ENCODE results near the gene ST8SIA4.
"Not testable (repeated sequence)": the region's sequence is repeated elsewhere in the genome, so short reads cannot be mapped to it uniquely, and the experiment has no call there.

ST8SIA4 gene

DNA sequence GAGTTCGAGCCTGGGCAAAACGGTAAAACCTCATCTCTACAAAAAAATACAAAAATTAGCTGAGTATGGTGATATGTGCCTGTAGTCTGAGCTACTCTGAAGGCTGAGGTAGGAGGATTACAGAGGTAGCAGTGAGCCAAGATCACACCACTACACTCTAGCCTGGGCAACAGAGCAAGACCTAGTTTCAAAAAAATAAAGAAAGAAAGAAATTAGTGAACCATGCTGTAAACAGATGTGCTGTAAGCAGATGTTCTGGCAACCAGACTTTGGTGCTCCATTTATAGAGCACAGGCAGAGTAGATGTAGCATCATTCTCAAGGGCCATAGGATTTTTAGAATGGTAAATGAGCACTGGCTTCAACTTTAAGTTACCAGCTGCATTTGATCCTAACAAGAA is 115.4 kb downstream of the ST8SIA4 start:
- DNase-seq (ENCODE audit: low spot score): no peak

DNA sequence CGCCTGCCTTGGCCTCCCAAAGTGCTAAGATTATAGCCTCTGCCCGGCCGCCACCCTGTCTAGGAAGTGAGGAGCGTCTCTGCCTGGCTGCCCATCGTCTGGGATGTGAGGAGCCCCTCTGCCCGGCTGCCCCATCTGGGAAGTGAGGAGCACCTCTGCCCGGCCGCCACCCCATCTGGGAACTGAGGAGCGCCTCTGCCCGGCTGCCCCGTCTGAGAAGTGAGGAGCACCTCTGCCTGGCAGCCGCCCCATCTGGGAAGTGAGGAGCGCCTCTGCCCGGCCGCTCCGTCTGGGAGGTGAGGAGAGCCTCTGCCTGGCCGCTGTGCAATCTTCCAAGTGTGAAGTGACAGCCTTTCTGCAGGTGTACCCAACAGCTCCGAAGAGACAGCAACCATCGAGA is 117.5 kb downstream of the ST8SIA4 start:
- not testable (repeated sequence) for DNase-seq (ENCODE audit: low spot score)

DNA sequence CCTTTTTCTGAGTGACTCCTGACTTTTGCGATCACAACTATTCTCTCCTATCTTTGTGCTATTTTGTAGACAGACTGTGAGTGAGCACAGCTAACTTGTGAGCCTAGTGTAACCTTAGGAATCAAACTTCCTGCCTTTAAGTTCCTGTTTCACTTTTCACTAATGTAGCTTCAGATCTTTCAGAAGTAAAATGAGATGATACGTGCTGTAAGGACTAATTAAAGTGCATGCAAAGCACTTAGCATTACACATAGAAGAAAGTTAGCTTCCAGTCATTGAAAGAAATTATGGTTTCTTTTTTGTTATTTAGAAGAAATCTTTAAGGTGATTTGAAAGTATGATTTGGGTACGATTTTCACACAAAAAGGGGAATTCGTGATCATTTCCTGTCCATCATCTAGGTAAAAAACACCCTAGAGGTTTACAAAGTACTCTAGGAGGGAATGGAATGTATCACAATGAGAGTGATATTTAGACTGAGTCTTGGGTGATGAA is 122.7 kb downstream of the ST8SIA4 start:
- no peak for DNase-seq (ENCODE audit: low spot score)

DNA sequence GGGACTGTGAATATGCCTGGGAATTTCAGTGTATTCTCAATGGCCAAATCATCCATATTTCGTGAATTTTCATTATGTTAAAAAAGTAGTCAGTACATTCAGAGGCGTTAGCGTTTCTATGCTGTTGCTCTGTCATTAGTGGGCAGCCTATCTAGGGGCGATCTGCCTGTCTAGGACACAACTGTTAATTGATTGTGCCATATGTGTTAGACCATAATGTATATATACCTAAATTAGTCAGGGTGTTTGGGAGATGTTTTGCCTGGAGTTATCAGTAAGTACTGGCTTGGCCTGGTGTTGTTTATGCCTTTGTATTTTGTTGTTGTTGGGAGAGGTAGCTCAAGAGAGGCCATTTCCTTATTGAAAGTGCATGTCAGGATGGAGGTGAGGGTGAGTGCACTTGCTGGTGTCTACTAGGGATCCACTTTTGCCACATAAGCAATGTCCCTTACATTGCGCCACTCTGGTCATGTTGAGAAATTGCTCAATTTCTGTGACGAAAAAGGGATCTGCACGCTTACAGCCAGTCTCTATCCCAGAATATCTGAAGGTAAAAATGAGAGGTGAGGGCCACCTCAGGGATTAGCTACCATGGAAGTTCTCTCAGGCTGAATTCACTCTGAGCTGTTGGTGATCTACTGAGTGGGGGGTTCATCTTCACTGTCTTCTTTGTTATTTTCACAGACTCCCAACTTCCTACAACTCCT is 123.3 kb downstream of the ST8SIA4 start:
- DNase-seq (ENCODE audit: low spot score): no peak

DNA sequence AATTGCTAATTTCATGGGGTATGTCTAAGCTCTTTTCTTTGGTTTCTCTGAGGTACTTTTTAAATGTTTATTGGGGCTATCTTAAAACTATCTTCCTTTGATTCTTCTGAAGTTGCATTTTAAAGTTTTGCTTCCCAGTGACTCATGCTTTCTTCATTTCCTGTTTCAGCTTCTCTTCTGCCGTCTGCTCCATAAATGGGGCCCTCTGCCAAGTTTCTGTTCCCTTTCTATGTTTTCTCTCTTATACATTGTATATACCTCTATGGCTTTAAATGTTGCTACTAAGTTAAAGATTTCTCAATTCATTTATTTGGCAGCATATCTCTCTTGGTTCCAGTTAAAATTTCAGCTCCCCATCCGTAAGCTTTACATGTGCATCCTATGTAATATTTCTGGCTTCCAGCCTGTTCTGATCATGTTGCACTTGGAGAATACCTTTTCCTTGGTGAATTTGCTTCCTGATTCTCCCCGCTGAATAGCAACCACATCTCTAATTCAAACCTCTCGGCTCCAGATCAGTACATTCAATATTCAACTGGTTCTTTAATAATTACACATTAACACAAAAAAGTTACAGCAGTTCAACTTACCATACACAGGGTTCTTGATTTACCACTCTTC is 125.3 kb downstream of the ST8SIA4 start:
- DNase-seq (ENCODE audit: low spot score): no peak

DNA sequence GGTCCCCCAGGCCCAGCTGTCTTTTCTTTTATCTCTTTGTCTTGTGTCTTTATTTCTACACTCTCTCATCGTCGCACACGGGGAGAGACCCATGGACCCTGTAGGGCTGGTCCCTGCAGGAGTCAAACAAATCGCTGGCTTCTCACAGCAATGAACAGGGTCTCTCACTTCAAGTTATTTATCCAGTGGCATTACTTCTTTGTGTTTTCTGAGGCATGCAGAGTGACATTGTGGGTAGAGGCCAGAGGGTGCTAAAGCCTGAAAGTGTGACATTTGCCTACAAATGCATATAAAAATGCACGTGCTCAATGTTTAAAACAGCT is 127.6 kb downstream of the ST8SIA4 start:
- DNase-seq (ENCODE audit: low spot score): no peak

DNA sequence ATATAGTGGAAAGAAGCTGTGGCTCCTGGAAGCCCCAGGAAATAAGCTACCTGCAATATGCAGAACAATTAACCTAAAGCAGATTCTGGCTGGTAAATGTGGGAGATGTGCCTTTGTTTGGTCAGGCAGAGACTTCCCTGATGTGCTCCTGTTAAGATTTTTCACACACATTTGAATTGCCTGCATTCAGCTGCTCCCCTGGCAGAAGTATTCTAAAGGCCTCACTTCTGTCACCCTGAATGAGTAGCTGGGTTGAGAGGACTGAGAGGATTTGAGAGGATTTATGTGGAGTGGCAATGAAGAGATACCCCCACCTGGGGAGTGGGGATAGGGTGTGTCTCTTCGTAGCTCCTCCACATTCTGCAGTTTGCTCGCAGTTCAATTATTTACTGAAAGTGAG is 130.5 kb downstream of the ST8SIA4 start:
- DNase-seq (ENCODE audit: low spot score): no peak

DNA sequence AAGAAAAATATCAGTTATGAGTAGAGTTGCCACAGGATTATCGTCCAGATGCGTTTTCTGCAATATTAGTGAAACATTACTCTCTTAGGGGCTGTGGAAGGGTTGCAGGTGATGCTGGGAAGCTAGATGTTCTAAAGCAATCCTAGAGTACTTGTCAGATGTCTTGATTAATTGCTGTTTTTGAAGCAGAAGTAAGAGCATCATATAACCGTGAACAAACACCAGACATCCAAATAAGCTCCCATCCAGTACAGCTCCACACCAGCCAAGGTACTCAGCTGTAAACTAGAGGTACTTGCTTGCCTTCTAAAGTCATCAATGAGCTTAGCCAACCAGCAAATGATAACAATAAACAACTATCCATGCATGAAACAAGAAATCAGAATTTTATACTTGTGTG is 131.1 kb downstream of the ST8SIA4 start:
- no peak for DNase-seq (ENCODE audit: low spot score)

DNA sequence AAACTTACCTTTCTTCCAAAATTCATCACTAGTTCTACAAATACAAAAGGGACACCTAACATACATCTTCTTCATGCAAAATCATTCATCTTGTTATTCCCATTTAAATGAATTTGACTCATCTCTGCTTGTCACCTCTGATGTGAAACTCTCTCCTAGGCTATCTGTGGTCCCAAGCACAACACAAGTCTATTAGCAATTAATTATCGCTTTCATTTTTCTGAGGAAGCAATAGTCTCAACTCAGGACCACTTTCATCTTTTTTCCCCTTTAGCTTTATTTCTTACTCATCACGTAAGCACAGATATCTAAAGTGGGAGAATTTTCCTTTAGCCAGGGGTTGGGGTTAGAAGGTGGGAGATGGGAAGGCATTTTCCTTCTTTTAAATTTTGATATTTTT is 131.9 kb downstream of the ST8SIA4 start:
- no peak for DNase-seq (ENCODE audit: low spot score)

DNA sequence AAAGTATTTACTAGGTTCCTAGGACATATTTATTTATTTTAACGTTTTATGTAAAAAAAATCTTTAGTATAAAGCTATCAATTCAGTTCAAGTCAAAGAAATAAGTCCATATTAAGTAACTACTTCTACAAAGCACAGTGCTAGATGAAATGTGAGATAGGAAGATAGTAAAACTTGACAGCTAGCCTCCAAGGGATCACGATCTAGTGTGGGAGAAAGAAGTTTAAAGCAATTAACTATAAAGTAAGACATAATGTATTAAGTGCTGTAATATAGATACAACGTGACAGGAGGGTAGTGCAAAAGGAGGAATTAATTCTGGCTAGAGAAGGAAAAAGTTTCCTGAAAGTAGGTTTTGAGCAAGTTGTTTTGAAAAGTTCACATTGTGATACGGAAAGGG is 134.9 kb downstream of the ST8SIA4 start:
- no peak for DNase-seq (ENCODE audit: low spot score)

DNA sequence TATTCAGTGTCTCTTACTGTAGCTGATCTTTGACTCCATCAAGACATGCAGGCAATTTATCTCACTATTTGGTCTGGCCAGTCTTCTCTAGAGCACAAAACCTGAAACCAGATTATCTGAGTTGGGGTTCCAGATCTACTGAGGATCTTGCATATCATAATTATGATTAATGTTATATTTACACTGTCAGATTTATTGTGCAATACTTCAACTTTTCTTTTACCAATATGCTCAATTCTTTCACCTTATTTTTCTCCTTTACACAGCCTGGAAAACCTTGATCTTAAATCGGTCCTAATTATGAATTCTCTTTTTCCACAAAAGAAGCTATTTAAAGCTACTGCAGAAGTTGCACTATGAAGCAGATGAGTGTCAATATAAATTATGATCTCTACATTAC is 140.1 kb downstream of the ST8SIA4 start:
- DNase-seq (ENCODE audit: low spot score): no peak

DNA sequence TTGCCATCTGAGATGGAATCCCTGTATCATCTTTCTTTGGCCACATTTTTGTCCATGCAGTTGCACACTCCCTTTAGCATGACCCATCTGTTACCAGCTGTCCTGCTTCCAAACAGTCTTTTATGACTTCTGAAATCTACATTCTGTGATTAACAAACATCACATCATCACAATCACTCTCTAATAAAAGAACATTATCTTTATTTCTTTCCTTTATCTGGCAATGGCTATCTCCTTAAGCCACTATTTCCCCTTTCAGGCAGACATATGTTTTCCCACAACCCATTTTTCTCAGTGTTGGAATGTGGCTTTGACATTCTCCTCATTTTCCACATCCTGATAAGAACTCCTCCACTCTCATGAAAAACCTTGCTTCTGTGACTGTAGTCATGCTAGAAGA is 141.0 kb downstream of the ST8SIA4 start:
- no peak for DNase-seq (ENCODE audit: low spot score)

DNA sequence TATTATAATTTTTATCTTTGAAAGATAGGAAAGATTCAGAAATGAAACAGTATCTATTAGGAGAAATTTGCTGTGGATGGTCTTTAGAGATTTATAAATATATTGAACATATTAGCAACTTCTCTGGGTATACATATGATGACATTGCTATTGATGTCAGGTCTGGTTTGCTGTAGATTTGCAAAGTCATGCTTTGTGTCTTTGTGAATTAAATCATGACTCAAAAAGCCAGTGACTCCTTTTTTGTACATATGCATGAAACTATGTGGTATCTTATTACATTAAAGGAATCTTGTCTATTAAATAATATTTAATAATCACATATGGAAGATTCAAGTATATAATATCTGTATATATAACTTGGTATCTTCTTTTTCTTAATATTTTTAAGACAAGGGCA is 141.9 kb downstream of the ST8SIA4 start:
- DNase-seq (ENCODE audit: low spot score): no peak

DNA sequence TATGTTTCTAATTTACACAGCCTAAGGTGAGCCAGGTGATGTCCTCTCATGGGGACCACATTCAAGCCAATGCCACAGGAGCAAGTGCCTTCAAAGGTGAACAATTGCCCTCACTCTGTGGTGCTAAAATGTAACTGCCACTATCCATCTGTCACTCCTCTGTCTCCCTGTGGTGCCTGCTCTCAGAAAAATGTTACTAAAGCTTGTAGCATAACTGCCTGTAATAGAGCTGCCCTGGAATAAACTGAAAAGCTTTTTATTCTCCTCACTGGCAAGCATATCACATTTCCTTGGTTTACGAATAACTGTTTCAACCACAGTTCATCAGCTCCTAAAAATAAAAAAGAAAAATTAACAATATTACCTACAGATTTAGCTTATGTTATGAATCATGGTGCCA is 142.4 kb downstream of the ST8SIA4 start:
- DNase-seq (ENCODE audit: low spot score): no peak

DNA sequence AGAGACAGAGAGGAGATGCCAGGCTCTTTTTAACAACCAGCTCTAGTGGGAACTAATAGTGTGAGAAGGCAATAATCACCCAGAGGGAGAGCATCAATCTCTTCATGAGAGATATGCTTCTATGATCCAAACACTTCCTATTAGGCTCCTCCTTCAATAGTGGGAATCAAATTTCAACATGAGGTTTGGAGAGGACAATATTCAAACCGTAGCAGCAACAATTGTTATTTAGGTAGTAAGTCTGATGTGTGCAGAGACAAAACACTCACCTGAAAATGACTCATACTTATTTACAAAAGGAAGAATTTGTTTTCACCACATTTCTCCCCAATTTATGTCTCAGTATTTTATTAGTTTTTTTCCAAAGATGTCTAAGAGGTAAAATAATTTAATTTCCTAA is 144.3 kb downstream of the ST8SIA4 start:
- no peak for DNase-seq (ENCODE audit: low spot score)

DNA sequence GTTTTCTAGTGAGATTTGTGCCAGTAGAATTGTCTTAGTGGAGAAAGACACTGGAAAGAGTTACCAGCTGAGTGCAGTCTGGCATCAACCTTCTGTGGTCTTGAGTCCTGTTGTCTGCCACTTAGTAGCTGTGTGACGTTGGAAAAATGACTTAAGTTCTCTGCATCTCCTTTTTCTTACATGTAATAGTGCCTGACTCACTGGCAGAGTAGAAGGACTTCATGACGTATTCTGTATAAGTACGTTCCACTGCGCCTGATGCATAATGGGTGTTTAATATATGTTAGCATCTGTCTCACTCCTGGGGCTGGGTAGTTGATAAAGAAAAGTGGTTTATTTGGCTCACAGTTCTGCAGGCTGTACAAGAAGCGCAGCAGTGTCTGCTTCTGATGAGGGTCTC is 144.8 kb downstream of the ST8SIA4 start:
- no peak for DNase-seq (ENCODE audit: low spot score)

DNA sequence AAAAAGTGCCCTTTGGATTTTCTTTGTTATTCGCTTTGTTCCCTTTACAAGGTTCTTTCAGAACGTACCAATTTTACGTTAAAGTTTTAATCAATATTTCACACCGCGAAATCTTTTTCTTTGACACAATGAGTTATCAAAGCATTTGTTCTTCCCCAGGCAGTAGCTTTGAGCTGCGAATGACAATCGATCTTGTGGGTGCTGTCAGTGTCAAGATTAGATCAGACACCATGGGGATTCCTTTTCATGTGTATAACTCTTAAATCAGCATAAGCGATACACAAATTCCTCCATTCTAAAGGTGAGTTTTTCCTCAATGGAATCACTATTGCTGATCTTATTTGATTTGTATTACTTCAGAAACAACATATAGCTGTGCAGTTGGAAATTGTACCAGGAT is 145.5 kb downstream of the ST8SIA4 start:
- no peak for DNase-seq (ENCODE audit: low spot score)
